Fibroblast of lung (primary cell): ENCODE results near the gene MBD5. TPM values are rescaled to one million over a fixed set of nuclear protein-coding genes. Genes with fewer than 3 reads are reported as not detected.

Experiments
- DNase-seq, 2 donors: peaks; one replicate each; pipeline versions ENCODE4 v3.0.0 to v3.0.0-alpha.2; 2010; ENCODE audit warnings: low read depth in 2 of 2
- H2AFZ ChIP-seq: 2 replicates; pipeline ENCODE4 v1.5.1; 2012; ENCODE audit warnings: low read length, control low read depth, inconsistent platforms
- H3K27ac ChIP-seq: 2 replicates; pipeline ENCODE4 v1.5.1; 2011; ENCODE audit warnings: low read length, control low read depth; ENCODE audit not compliant: insufficient read depth
- H3K27me3 ChIP-seq: 2 replicates; pipeline ENCODE4 v1.5.1; 2011; ENCODE audit warnings: mild to moderate bottlenecking, low read length; ENCODE audit not compliant: control insufficient read depth, insufficient read depth
- H3K36me3 ChIP-seq: 2 replicates; pipeline ENCODE4 v1.5.1; 2011; ENCODE audit warnings: low read length; ENCODE audit not compliant: control insufficient read depth, insufficient read depth
- H3K4me1 ChIP-seq: 2 replicates; pipeline ENCODE4 v1.5.1; 2011; ENCODE audit warnings: low read length; ENCODE audit not compliant: control insufficient read depth, insufficient read depth; ENCODE audit errors: extremely low read depth
- H3K4me2 ChIP-seq: 2 replicates; pipeline ENCODE4 v1.5.1; 2011; ENCODE audit warnings: low read length, control low read depth; ENCODE audit not compliant: insufficient read depth; ENCODE audit errors: extremely low read depth
- H3K4me3 ChIP-seq, 4 experiments: fragments of 200-600 bp in 1 of 4; sonication (generic) in 1 of 4; replicated peaks in 1 of 4; 2 replicates each; pipeline ENCODE4 v1.5.1; 2011 to 2016; ENCODE audit warnings: low read length in 4 of 4, low read depth in 3 of 4, mild to moderate bottlenecking in 3 of 4, control low read depth in 2 of 4, inconsistent platforms in 1 of 4, mixed read lengths in 1 of 4; ENCODE audit not compliant: insufficient read depth in 1 of 4; ENCODE audit errors: control extremely low read depth in 1 of 4
- H3K79me2 ChIP-seq: 2 replicates; pipeline ENCODE4 v1.5.1; 2012; ENCODE audit warnings: mild to moderate bottlenecking, low read length, inconsistent platforms; ENCODE audit not compliant: control insufficient read depth, insufficient read depth
- H3K9ac ChIP-seq: 2 replicates; pipeline ENCODE4 v1.5.1; 2011; ENCODE audit warnings: mild to moderate bottlenecking, low read length, control low read depth; ENCODE audit not compliant: insufficient read depth
- H3K9me3 ChIP-seq: 2 replicates; pipeline ENCODE4 v1.5.1; 2012; ENCODE audit warnings: low read depth, low read length; ENCODE audit not compliant: control insufficient read depth, insufficient read depth
- H4K20me1 ChIP-seq: 2 replicates; pipeline ENCODE4 v1.5.1; 2011; ENCODE audit warnings: low read length; ENCODE audit not compliant: control insufficient read depth, insufficient read depth; ENCODE audit errors: extremely low read depth
- EZH2 ChIP-seq: IDR thresholded peaks from 2 replicates; pipeline ENCODE4 v1.5.1; 2012; ENCODE audit warnings: low read length, control low read depth, mild to moderate bottlenecking; ENCODE audit errors: missing control alignments
- polyA plus RNA-seq, 2 donors: library from polyadenylated mRNA; depleted of rRNA in 1 of 2; stranded (reverse) in 1 of 2; unstranded in 1 of 2; fragments of >200 nt; gene quantifications; 2 replicates each; pipeline ENCODE4 v1.2.1, GENCODE V29; 2011 to 2012; ENCODE audit warnings: missing spikeins in 1 of 2
- total RNA-seq: library from RNA; depleted of rRNA; stranded (reverse); fragments of >200 nt; gene quantifications from 2 replicates; pipeline ENCODE4 v1.2.1, GENCODE V29; 2014
- TF ChIP-seq, protein P1 (sequence below), 2 donors: IDR thresholded peaks in 1 of 2; conservative IDR thresholded peaks in 1 of 2; 1 replicate in 1 of 2; 2 replicates in 1 of 2; pipeline ENCODE4 v1.5.1; 2011 to 2012; ENCODE audit warnings: low read length in 2 of 2, control low read depth in 1 of 2, inconsistent platforms in 1 of 2, low read depth in 1 of 2, mild to moderate bottlenecking in 1 of 2

Gene MBD5
- total and polyA plus RNA-seq, 2 donors (not counting 1 experiment from before 2014, with no cell fraction given), result 26.1 to 32.4 TPM

GRCh38 chr2:148279216-148279615 lies 258.3 kb downstream of the MBD5 start:
- Histone ChIP-seq H3K9ac (no peak overlapping the region), H3K79me2 (no peaks in the 10 kb centered on the region), H3K4me2 (no peak overlapping the region), H3K4me1 (no peaks in the 10 kb centered on the region), H2AFZ (no peak overlapping the region), H3K9me3 (no peaks in the 10 kb centered on the region), H3K36me3 (no peaks in the 10 kb centered on the region), H3K27ac (no peak overlapping the region), H4K20me1 (no peaks in the 10 kb centered on the region), H3K27me3 (no peaks in the 10 kb centered on the region), H3K4me3 (no peak overlapping the region)
- no peak for DNase-seq
- no peak for TF ChIP-seq EZH2
- TF ChIP-seq, protein P1, sequence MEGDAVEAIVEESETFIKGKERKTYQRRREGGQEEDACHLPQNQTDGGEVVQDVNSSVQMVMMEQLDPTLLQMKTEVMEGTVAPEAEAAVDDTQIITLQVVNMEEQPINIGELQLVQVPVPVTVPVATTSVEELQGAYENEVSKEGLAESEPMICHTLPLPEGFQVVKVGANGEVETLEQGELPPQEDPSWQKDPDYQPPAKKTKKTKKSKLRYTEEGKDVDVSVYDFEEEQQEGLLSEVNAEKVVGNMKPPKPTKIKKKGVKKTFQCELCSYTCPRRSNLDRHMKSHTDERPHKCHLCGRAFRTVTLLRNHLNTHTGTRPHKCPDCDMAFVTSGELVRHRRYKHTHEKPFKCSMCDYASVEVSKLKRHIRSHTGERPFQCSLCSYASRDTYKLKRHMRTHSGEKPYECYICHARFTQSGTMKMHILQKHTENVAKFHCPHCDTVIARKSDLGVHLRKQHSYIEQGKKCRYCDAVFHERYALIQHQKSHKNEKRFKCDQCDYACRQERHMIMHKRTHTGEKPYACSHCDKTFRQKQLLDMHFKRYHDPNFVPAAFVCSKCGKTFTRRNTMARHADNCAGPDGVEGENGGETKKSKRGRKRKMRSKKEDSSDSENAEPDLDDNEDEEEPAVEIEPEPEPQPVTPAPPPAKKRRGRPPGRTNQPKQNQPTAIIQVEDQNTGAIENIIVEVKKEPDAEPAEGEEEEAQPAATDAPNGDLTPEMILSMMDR (conservative IDR thresholded peaks at IDR 0.05 in 1 of 2, IDR thresholded peaks at IDR 0.05 in 1 of 2; ENCODE audit: low read depth in 1 of 2, low read length in 2 of 2), result no peak

DNA sequence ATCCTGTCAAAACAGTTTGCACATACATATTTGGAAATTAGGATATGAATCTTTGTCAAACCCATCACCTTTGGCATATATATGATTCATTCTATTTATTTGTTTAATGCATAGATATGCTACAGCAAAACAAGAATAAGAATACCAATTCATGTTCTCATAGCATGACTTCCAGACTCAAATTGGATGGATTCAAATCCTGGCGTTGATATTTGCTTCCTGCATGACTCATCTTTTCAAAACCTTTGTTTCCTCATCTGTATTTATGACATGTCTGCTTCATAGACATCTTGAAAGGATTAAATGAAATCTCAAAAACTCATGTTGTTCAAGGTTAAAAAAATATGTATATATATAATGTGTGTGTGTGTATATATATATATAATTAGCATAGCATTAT lies 261.3 kb downstream of the MBD5 start:
- DNase-seq, result peak; percentile 19 to 28
- Histone ChIP-seq H2AFZ (no peak overlapping the region), H3K79me2 (no peaks in the 10 kb centered on the region), H3K4me2 (no peak overlapping the region), H3K27me3 (no peaks in the 10 kb centered on the region), H4K20me1 (no peaks in the 10 kb centered on the region), H3K4me3 (no peak overlapping the region), H3K9ac (no peak overlapping the region), H3K4me1 (no peaks in the 10 kb centered on the region), H3K9me3 (no peaks in the 10 kb centered on the region), H3K36me3 (no peaks in the 10 kb centered on the region), H3K27ac (no peak overlapping the region)
- no peak for TF ChIP-seq EZH2
- TF ChIP-seq, protein P1 (conservative IDR thresholded peaks at IDR 0.05 in 1 of 2, IDR thresholded peaks at IDR 0.05 in 1 of 2; ENCODE audit: low read depth in 1 of 2, low read length in 2 of 2), result no peak

DNA sequence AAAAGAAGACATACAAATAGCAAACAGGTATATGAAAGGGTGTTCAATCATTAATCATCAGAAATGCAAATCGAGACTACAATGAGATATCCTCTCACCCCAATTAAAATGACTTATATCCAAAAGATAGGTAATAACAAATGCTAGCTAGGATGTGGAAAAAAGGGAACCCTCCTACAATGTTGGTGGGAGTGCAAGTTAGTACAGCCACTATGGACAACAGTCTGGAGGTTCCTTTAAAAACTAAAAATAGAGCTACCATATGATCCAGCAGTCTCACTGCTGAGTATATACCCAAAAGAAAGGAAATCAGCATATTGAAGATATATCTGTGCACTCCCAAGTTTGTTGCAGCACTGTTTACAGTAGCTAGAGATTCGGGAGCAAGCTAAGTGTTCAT lies 271.5 kb downstream of the MBD5 start:
- Histone ChIP-seq H3K79me2 (no peaks in the 10 kb centered on the region), H3K36me3 (no peaks in the 10 kb centered on the region), H2AFZ (no peak overlapping the region), H3K9me3 (no peaks in the 10 kb centered on the region), H3K4me3 (no peak overlapping the region), H3K9ac (no peak overlapping the region), H3K27me3 (no peaks in the 10 kb centered on the region), H3K27ac (no peak overlapping the region), H4K20me1 (no peaks in the 10 kb centered on the region), H3K4me1 (no peaks in the 10 kb centered on the region), H3K4me2 (no peak overlapping the region)
- TF ChIP-seq, protein P1 (conservative IDR thresholded peaks at IDR 0.05 in 1 of 2, IDR thresholded peaks at IDR 0.05 in 1 of 2; ENCODE audit: low read depth in 1 of 2, low read length in 2 of 2), result no peak
- TF ChIP-seq EZH2, result no peak
- no peak for DNase-seq
